WTC11 (cell line): Measurements from ENCODE around the gene TSPAN1. TPM values are rescaled to one million over a fixed set of nuclear protein-coding genes. Genes with fewer than 3 reads are reported as not detected.

Experiments
- ATAC-seq: fragments of 200-7000 bp; cut with Tn5 transposase; 2 replicates; pipeline ENCODE4 v1.10.0; 2021; ENCODE audit warnings: mild to moderate bottlenecking, moderate library complexity
- CTCF ChIA-PET: fragments of 300-600 bp; sonication (Branson Sonifier 250); formaldehyde crosslinking; loops from one replicate; lab custom pipeline; 2021; ENCODE audit warnings: antibody characterized with exemption; lab: Charles Lee
- POLR2A ChIA-PET: fragments of 350-600 bp; sonication (Branson Sonifier 250); formaldehyde crosslinking; loops from one replicate; lab custom pipeline; 2021; ENCODE audit warnings: antibody characterized with exemption; lab: Charles Lee
- DNase-seq: peaks from one replicate; pipeline ENCODE4 v3.0.0; 2021; ENCODE audit warnings: low spot score
- H3K27ac Mint-ChIP-seq: 2 replicates; pipeline ENCODE4 v1.8.0; 2021; ENCODE audit warnings: mixed read lengths
- H3K27me3 Mint-ChIP-seq: 2 replicates; pipeline ENCODE4 v1.8.0; 2021; ENCODE audit warnings: low read depth, mild to moderate bottlenecking, moderate library complexity, mixed read lengths
- H3K36me3 Mint-ChIP-seq: 2 replicates; pipeline ENCODE4 v1.8.0; 2021; ENCODE audit warnings: mixed read lengths
- H3K4me1 Mint-ChIP-seq: 2 replicates; pipeline ENCODE4 v1.8.0; 2022; ENCODE audit warnings: mixed read lengths
- H3K4me3 Mint-ChIP-seq: 2 replicates; pipeline ENCODE4 v1.8.0; 2021; ENCODE audit warnings: mild to moderate bottlenecking, moderate library complexity, mixed read lengths
- H3K9me3 Mint-ChIP-seq: 2 replicates; pipeline ENCODE4 v1.8.0; 2021; ENCODE audit warnings: mixed read lengths
- ARID4B ChIP-seq: sonication (generic); formaldehyde crosslinking; IDR thresholded peaks from 2 replicates; pipeline ENCODE4 v1.8.0; 2023; ENCODE audit warnings: missing genetic modification reagents, mild to moderate bottlenecking, borderline replicate concordance
- CREB1 ChIP-seq: sonication (generic); formaldehyde crosslinking; IDR thresholded peaks from 2 replicates; pipeline ENCODE4 v1.8.0; 2023; ENCODE audit warnings: mild to moderate bottlenecking, missing genetic modification reagents
- CTCF ChIP-seq: fragments of 200-600 bp; IDR thresholded peaks from 2 replicates; pipeline ENCODE4 v1.8.0; 2022; ENCODE audit warnings: antibody characterized with exemption
- FOXK1 ChIP-seq: sonication (generic); formaldehyde crosslinking; IDR thresholded peaks from 2 replicates; pipeline ENCODE4 v1.8.0; 2022; ENCODE audit warnings: mild to moderate bottlenecking, moderate library complexity, missing genetic modification reagents
- FOXP4 ChIP-seq: sonication (generic); formaldehyde crosslinking; IDR thresholded peaks from 2 replicates; pipeline ENCODE4 v1.8.0; 2022; ENCODE audit warnings: mild to moderate bottlenecking, missing genetic modification reagents
- GABPB1 ChIP-seq: sonication (generic); formaldehyde crosslinking; IDR thresholded peaks from 2 replicates; pipeline ENCODE4 v1.8.1; 2023; ENCODE audit warnings: mild to moderate bottlenecking, missing genetic modification reagents
- NR3C1 ChIP-seq: sonication (generic); formaldehyde crosslinking; conservative IDR thresholded peaks from 2 replicates; pipeline ENCODE4 v1.8.1; 2023; ENCODE audit warnings: low read depth, mild to moderate bottlenecking, missing genetic modification reagents
- PRDM15 ChIP-seq: sonication (generic); formaldehyde crosslinking; IDR thresholded peaks from 2 replicates; pipeline ENCODE4 v1.8.0; 2022; ENCODE audit warnings: missing genetic modification reagents
- STAT6 ChIP-seq: sonication (generic); formaldehyde crosslinking; conservative IDR thresholded peaks from 2 replicates; pipeline ENCODE4 v1.8.1; 2023; ENCODE audit warnings: mild to moderate bottlenecking, low read depth, missing genetic modification reagents, moderate library complexity
- ZNF423 ChIP-seq: fragments of 250-450 bp; sonication (Bioruptor Pico); IDR thresholded peaks from 2 replicates; pipeline ENCODE4 v2.1.2; 2022; ENCODE audit warnings: mild to moderate bottlenecking, moderate library complexity
- ZNF671 ChIP-seq: fragments of 250-450 bp; sonication (Bioruptor Pico); IDR thresholded peaks from 2 replicates; pipeline ENCODE4 v1.8.0; 2021; ENCODE audit warnings: mild to moderate bottlenecking
- total RNA-seq: library from RNA; stranded (reverse); gene quantifications from 3 replicates; pipeline ENCODE4 v1.2.3, GENCODE V29; 2021

The TSPAN1 gene
- total RNA-seq, 1 experiment from 2014 or later, result 0.50 TPM

GRCh38 chr1:46184920-46185658 lies 10.2 kb downstream of the TSPAN1 start:
- TF ChIP-seq ZNF423 (CRISPR knock-in tag) (no peak), STAT6 (CRISPR knock-in tag) (no peak), CTCF (no peak), NR3C1 (CRISPR knock-in tag) (no peak), ZNF671 (CRISPR knock-in tag) (no peak), PRDM15 (no peak), FOXK1 (CRISPR knock-in tag) (no peak), FOXP4 (CRISPR knock-in tag) (no peak), GABPB1 (CRISPR knock-in tag) (no peak), CREB1 (CRISPR knock-in tag) (no peak), ARID4B (CRISPR knock-in tag) (no peak)
- ChIA-PET CTCF (interaction anchor here (0.6 to 4.8 kb wide), 2 partner anchors 27 to 39 kb away, joined by 4 to 62 read pairs; no protein-coding TSS in a partner anchor), POLR2A (no interaction called here)
- H3K4me3 Mint-ChIP-seq, result no peak overlapping the region
- ATAC-seq (no peak), DNase-seq (no peak)
- no peak overlapping the region for H3K27ac Mint-ChIP-seq
- H3K36me3 Mint-ChIP-seq, result peaks cover 6% of the 10 kb centered on the region
- H3K4me1 Mint-ChIP-seq, result 0 out of 2 replicates have a peak, but pooled peaks cover 6% of the 10 kb centered on the region
- peaks cover 8% of the 10 kb centered on the region for H3K27me3 Mint-ChIP-seq
- no peaks in the 10 kb centered on the region for H3K9me3 Mint-ChIP-seq
